ENCODE data around the gene PPARA. TPM values are rescaled to one million over a fixed set of nuclear protein-coding genes. Genes with fewer than 3 reads are reported as not detected.

PPARA gene
- total and polyA plus RNA-seq, 2 donors (not counting 3 experiments of a cell fraction or from before 2014, with no cell fraction given), result 3.1 to 10.7 TPM

GRCh38 chr22:46105494-46106278 is 44.6 kb upstream of the PPARA start:
- BruUV-seq (replicated peaks), result no TSS peak
- Histone ChIP-seq H3K27me3 (ENCODE audit: control insufficient read depth in 2 of 2, insufficient read depth in 2 of 2, low read length in 2 of 2) (no peaks in the 10 kb centered on the region), H3K9me1 (replicated peaks; ENCODE audit: control insufficient read depth, extremely low read depth, insufficient read depth, low read length) (no peaks in the 10 kb centered on the region), H3K4me2 (ENCODE audit: insufficient read depth, low read length) (no peak overlapping the region), H2AFZ (ENCODE audit: low read depth, low read length) (no peak overlapping the region), H3K27ac (ENCODE audit: insufficient read depth, low read depth, low read length) (no peak overlapping the region), H3K4me3 (replicated peaks in 1 of 3; ENCODE audit: insufficient read depth in 1 of 3, low read depth in 1 of 3, low read length in 3 of 3) (no peak overlapping the region), H4K20me1 (replicated peaks; ENCODE audit: control insufficient read depth, extremely low read depth, insufficient read depth, low read length) (no peaks in the 10 kb centered on the region), H3K79me2 (ENCODE audit: control insufficient read depth, insufficient read depth, low read length) (peaks cover 15% of the 10 kb centered on the region), H3K9me3 (replicated peaks; ENCODE audit: control insufficient read depth, insufficient read depth, low read length) (no peaks in the 10 kb centered on the region), H3K36me3 (ENCODE audit: control insufficient read depth in 2 of 2, extremely low read depth in 1 of 2, insufficient read depth in 2 of 2, low read length in 2 of 2) (peaks cover 11 to 39% of the 10 kb centered on the region in 2 experiments), H3K9ac (replicated peaks; ENCODE audit: extremely low read depth, insufficient read depth, low read length) (no peak overlapping the region), H3K4me1 (ENCODE audit: control insufficient read depth, extremely low read depth, insufficient read depth, low read length) (no peaks in the 10 kb centered on the region)
- intact Hi-C loops (cut with micrococcal nuclease), result no loop called here
- CTCF ChIA-PET, result interaction anchor here (0.9 to 1.0 kb wide), 2 partner anchors 11 to 99 kb away, joined by 3 read pairs; no protein-coding TSS in a partner anchor
- TF ChIP-seq GATA2 (IDR thresholded peaks at IDR 0.05; ENCODE audit: insufficient read depth, insufficient read length, low read depth, low read length), result no peak
- no peak for TF ChIP-seq POLR2AphosphoS5 (IDR thresholded peaks at IDR 0.05; ENCODE audit: insufficient read depth, low read depth, low read length)
- TF ChIP-seq FOS (IDR thresholded peaks at IDR 0.05; ENCODE audit: borderline replicate concordance, insufficient read depth, low read length), result no peak
- TF ChIP-seq POLR2A (IDR thresholded peaks at IDR 0.05; ENCODE audit: low read depth, low read length), result no peak
- TF ChIP-seq, protein P1, sequence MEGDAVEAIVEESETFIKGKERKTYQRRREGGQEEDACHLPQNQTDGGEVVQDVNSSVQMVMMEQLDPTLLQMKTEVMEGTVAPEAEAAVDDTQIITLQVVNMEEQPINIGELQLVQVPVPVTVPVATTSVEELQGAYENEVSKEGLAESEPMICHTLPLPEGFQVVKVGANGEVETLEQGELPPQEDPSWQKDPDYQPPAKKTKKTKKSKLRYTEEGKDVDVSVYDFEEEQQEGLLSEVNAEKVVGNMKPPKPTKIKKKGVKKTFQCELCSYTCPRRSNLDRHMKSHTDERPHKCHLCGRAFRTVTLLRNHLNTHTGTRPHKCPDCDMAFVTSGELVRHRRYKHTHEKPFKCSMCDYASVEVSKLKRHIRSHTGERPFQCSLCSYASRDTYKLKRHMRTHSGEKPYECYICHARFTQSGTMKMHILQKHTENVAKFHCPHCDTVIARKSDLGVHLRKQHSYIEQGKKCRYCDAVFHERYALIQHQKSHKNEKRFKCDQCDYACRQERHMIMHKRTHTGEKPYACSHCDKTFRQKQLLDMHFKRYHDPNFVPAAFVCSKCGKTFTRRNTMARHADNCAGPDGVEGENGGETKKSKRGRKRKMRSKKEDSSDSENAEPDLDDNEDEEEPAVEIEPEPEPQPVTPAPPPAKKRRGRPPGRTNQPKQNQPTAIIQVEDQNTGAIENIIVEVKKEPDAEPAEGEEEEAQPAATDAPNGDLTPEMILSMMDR (IDR thresholded peaks at IDR 0.05; ENCODE audit: extremely low read depth in 1 of 2, insufficient read depth in 1 of 2, low read depth in 1 of 2, low read length in 2 of 2), result no peak
- TF ChIP-seq MAX (IDR thresholded peaks at IDR 0.05; ENCODE audit: insufficient read depth, insufficient read length), result no peak
- DNase-seq (ENCODE audit: low read depth, low spot score) (no peak), FAIRE-seq (no peak)
- dilution Hi-C loops (cut with MboI; ENCODE audit: extremely low pct_ligation_motif_present, low sequenced_read_pairs), result no loop called here
- POLR2A ChIA-PET, result no interaction called here
